HG03439 (cell line): ENCODE measurements around the gene TOP1.
"Not testable (repeated sequence)": the region's sequence is repeated elsewhere in the genome, so short reads cannot be mapped to it uniquely, and the experiment has no call there.

Experiments used
- ATAC-seq: cut with Tn5 transposase; IDR thresholded peaks from one replicate; pipeline ENCODE4 v1.9.1; 2021; ENCODE audit warnings: mild to moderate bottlenecking, moderate library complexity; ENCODE audit not compliant: unreplicated experiment

TOP1 gene

GRCh38 chr20:41086402-41087324 lies 58.0 kb downstream of the TOP1 start:
- ATAC-seq, result no peak

DNA sequence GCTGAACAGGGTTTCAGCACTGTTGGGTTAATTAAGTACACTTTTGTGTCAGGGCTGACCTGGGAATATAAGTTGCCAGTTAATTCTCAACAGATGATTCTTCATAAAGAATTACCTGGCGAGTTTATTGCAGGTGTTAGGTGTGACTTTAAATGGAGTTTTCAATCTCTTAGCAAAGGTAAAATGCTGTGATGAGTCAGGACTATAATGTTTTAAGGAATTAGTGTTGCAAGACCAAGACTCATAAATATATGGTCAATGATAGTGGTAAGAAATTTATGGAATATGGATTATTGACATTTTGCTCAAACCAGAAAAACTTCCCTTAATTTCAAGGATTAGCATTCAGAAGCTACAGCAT lies 58.7 kb downstream of the TOP1 start:
- no peak for ATAC-seq

GRCh38 chr20:41087777-41088176 lies 59.2 kb downstream of the TOP1 start:
- ATAC-seq, result no peak

- ATAC-seq, result no peak
Observed at GRCh38 chr20:41089555-41089954, 60.9 kb downstream of the TOP1 start.

- ATAC-seq, result no peak
Observed at GRCh38 chr20:41091927-41092326, 63.3 kb downstream of the TOP1 start.

- ATAC-seq, result no peak
Observed at GRCh38 chr20:41094353-41095055, 65.9 kb downstream of the TOP1 start.

- no peak for ATAC-seq
Observed at GRCh38 chr20:41095110-41095969, 66.7 kb downstream of the TOP1 start.

DNA sequence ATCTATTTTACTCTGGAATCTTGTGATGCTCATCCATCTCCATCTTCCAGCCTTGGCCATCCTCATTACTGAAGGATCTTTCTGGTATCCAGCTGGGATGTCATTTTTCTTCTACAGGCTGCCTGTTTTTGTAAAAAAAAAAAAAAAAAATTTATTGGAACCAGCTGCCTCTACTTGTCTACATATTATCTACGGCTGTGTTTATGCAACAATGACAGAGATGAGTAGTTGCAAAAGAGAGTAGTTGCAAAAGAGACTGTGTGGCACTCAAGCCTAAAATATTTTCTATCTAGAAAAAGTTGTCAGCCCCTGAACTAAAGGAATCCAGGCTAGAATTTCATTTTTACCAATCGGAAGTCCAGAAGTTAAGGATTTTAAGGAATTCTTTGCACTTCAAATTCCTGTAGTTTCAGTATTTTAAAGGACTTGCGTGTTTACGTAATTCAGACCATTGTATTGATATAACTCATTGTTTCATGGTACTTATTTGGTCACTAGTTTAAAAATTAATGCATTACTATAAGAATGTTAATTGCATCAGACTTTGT lies 70.2 kb downstream of the TOP1 start:
- ATAC-seq, result no peak

GRCh38 chr20:41100001-41100480 lies 71.4 kb downstream of the TOP1 start:
- ATAC-seq, result no peak

- no peak for ATAC-seq
Observed at GRCh38 chr20:41101660-41102059, 73.0 kb downstream of the TOP1 start.

DNA sequence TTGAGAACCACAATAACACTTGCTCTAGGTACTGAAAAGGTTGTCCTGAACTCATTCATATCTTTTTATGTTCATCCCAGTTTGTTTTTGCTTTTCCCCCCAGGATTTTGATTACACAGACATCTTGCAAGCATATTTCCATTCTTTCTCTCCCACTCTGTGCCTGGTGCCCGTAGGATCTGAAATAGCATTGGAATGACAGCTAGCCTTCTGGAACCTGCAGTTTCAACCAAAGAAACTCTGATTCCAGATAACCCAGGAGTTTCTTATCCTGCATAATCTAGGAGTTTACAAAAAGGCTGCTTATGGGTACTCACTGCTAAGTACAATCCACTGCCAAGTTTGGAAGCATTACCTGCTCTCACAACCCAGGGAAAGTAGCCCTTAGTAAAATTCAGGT lies 79.9 kb downstream of the TOP1 start:
- no peak for ATAC-seq

- no peak for ATAC-seq
Observed at GRCh38 chr20:41110012-41110411, 81.4 kb downstream of the TOP1 start.

DNA sequence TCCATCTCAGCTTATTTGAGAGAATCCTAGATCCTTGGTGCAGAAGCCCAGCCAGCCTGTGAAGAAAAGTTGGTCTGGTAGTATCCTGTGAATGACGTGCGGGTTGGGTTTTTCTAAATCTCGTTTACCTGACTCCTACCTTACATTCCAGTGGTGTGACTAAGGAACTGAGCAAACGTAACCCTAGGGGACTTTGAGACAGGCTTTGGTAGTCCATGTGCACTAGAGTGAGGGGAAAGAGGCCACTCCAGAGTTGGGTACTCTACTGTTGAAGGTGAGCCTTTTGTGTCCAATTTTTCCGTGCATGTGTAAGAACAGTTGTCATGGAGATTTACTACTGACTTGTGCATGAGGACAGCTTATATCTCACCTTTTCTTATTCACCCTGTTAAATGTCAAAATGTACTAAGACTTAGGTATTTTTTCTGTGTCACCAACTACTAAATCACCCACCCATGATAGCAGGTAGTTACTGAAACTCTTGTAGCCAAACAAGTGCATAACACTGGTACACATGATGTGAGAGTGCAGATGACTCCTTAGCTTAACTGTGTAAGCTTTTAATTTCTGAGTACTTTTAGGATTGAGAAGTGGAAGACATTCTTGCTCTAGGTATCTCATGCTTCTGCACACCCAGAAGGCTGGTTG lies 82.4 kb downstream of the TOP1 start:
- ATAC-seq, result no peak

GRCh38 chr20:41111578-41111951 lies 82.9 kb downstream of the TOP1 start:
- ATAC-seq, result no peak

DNA sequence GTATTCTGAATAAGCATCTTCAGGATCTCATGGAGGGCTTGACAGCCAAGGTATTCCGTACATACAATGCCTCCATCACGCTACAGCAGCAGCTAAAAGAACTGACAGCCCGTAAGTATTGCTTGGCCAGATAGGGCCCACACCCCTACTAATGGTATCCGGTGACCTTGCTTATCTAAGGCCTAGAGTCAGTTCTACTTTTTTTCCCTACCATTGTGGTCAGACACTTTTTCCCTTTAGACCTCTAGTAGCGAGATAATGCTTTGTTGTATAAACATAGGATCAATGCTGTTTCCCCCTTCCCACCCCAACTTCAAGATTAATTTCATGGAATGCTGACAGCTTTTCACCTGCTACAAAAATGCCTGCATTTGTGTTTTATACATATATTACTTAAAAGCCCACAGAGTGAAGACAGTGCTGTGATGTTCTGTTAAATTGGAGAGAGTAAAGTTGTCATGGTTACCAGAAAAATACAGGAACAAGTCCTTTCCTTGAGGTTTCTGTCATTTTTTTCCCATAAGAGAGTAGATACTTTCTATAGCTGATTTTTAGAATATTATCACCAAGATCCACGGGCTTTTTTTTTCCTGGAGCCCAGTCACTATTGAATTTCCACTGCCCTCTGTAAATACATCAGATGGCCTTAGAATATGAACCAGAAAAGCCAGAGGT lies 87.8 kb downstream of the TOP1 start:
- no peak for ATAC-seq

DNA sequence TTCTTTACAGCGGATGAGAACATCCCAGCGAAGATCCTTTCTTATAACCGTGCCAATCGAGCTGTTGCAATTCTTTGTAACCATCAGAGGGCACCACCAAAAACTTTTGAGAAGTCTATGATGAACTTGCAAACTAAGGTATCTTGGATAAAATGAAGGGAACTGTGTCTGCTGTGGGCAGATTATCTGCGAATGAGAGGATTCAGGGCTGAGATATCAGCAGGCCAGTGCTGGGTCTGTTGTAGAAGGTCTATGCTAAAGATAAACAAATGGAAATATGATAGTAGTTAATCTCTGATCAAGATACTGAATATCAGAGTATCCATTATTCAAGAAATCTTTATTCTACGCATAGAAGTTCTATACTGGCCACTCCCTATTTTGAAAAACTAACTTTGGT lies 89.5 kb downstream of the TOP1 start:
- ATAC-seq, result not testable (repeated sequence)

DNA sequence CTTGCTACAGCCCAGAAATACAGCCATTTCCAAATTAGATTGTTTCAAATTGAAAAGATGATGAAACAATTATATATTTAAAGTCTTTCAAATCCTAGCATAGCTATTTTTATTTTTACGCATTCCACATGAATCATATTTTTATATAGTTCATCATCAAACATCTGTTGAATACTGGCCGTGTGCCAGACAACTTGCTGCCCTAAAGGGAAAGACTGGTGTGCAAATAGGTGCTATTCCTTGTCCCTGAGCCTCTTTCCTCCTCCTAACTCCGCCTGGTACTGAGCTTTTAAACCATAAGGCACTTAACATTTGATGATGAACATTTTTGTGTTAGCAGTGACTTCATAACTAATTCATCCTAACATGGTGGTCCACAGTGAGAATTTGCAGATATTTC lies 90.0 kb downstream of the TOP1 start:
- no peak for ATAC-seq

- ATAC-seq, result no peak
Observed at GRCh38 chr20:41119614-41120561, 91.3 kb downstream of the TOP1 start.

GRCh38 chr20:41121399-41121798 lies 92.8 kb downstream of the TOP1 start:
- ATAC-seq, result no peak
